ENCODE data around the gene SFXN5. TPM values are rescaled to one million over a fixed set of nuclear protein-coding genes. Genes with fewer than 3 reads are reported as not detected.

Gene SFXN5
- polyA plus RNA-seq, 3 donors: 5.9 to 28.6 (median 9.5) TPM

DNA sequence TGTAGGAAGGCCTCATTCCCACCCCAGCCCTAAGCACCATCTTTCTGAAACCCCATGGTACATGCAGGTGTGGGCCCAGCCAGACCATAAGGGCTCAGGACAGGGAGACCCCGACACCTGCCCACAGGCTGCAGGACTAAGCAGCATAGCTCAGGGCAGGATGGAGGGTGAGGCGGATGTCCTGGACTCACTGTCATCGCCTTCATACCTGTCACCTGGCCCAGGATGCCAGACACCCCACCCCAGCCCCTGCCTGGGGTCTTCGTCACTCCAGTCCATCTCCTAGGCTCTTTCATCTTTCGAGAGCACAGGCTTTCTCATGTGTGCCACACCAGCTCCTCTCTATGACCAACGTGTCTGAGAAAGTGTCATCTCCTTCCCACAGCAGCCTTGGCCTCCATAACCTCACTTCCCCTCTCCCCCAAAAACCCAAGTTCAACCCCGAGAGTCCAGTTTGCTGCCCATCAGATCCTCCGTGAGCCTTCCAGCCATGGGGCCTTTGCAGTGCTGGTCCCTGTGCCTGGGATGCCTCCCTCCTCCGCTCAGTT, 82.7 kb downstream of the SFXN5 start:
- intact Hi-C loops (cut with micrococcal nuclease): no loop called here
- no peak overlapping the region for H3K27ac ChIP-seq (ENCODE audit: low read depth in 1 of 2, low read length in 2 of 2)
- no peak for TF ChIP-seq CTCF (IDR thresholded peaks at IDR 0.05)
- H2AFZ ChIP-seq (ENCODE audit: insufficient read depth, low read depth, low read length, poor library complexity, severe bottlenecking): no peak overlapping the region
- no peak for DNase-seq
- H3K27me3 Mint-ChIP-seq (ENCODE audit: low read depth in 3 of 3): no peaks in the 10 kb centered on the region
- H3K9me3 ChIP-seq (replicated peaks in 1 of 2; ENCODE audit: control insufficient read depth in 1 of 2, insufficient read depth in 1 of 2, low read length in 2 of 2): no peaks in the 10 kb centered on the region
- H3K4me3 Mint-ChIP-seq: no peak overlapping the region
- H3K36me3 ChIP-seq (replicated peaks in 1 of 2; ENCODE audit: control insufficient read depth in 1 of 2, insufficient read depth in 2 of 2, low read length in 2 of 2): peaks cover 51 to 88% of the 10 kb centered on the region in 2 donors
- H4K20me1 ChIP-seq (ENCODE audit: insufficient read depth, low read length): no peaks in the 10 kb centered on the region
- 97% methylated on average over 7 of the region's 9 CpGs for WGBS (ENCODE audit: insufficient coverage)
- H3K4me1 ChIP-seq (ENCODE audit: control insufficient read depth in 1 of 2, insufficient read depth in 2 of 2, low read length in 2 of 2): peaks cover 3 to 4% of the 10 kb centered on the region in 2 donors
- no peaks in the 10 kb centered on the region for H3K79me2 ChIP-seq (ENCODE audit: insufficient read depth, low read length)
- H3K27me3 ChIP-seq (ENCODE audit: control insufficient read depth in 2 of 2, insufficient read depth in 2 of 2, low read length in 2 of 2): no peaks in the 10 kb centered on the region
- H3K9ac ChIP-seq (ENCODE audit: insufficient read depth, low read length, poor library complexity, severe bottlenecking): no peak overlapping the region
- H3K4me3 ChIP-seq (replicated peaks in 1 of 3; ENCODE audit: low read depth in 2 of 3, low read length in 3 of 3): no peak overlapping the region
- no peak overlapping the region for H3K27ac Mint-ChIP-seq
- peaks cover 58 to 83% of the 10 kb centered on the region in 2 donors for H3K36me3 Mint-ChIP-seq
- no peak overlapping the region for H3K4me2 ChIP-seq (replicated peaks; ENCODE audit: extremely low read depth, low read length, poor library complexity, severe bottlenecking)
- H3K4me1 Mint-ChIP-seq: peaks cover 3% of the 10 kb centered on the region
- H3K9me3 Mint-ChIP-seq: no peaks in the 10 kb centered on the region

DNA sequence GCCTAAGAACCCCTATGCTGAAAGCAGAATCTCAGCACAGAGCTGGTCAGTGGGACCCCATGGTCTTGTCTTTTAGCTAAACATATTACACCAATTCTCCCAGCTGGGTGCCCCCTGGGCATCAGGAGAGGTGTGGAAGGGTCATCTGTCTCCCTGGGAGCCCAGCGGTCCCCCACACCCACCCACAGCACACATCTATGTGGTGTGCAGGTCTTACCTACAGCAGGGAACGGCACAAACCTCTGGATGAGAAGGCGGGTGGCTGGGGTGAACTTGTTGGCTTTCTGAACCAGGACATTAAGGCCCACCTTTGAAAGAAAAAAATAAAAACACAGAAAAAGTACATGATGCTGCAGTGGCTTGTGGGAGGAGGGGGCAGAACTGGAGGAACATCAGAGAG, 83.5 kb downstream of the SFXN5 start:
- Histone ChIP-seq H4K20me1 (ENCODE audit: insufficient read depth, low read length) (no peaks in the 10 kb centered on the region), H3K36me3 (replicated peaks in 1 of 2; ENCODE audit: control insufficient read depth in 1 of 2, insufficient read depth in 2 of 2, low read length in 2 of 2) (peaks cover 57 to 95% of the 10 kb centered on the region in 2 donors), H3K27ac (ENCODE audit: low read depth in 1 of 2, low read length in 2 of 2) (no peak overlapping the region), H3K9me3 (replicated peaks in 1 of 2; ENCODE audit: control insufficient read depth in 1 of 2, insufficient read depth in 1 of 2, low read length in 2 of 2) (no peaks in the 10 kb centered on the region), H3K4me3 (replicated peaks in 1 of 3; ENCODE audit: low read depth in 2 of 3, low read length in 3 of 3) (no peak overlapping the region), H2AFZ (ENCODE audit: insufficient read depth, low read depth, low read length, poor library complexity, severe bottlenecking) (no peak overlapping the region), H3K4me2 (replicated peaks; ENCODE audit: extremely low read depth, low read length, poor library complexity, severe bottlenecking) (no peak overlapping the region), H3K27me3 (ENCODE audit: control insufficient read depth in 2 of 2, insufficient read depth in 2 of 2, low read length in 2 of 2) (no peaks in the 10 kb centered on the region), H3K9ac (ENCODE audit: insufficient read depth, low read length, poor library complexity, severe bottlenecking) (no peak overlapping the region), H3K4me1 (ENCODE audit: control insufficient read depth in 1 of 2, insufficient read depth in 2 of 2, low read length in 2 of 2) (peaks cover 0 to 2% of the 10 kb centered on the region in 2 donors), H3K79me2 (ENCODE audit: insufficient read depth, low read length) (no peaks in the 10 kb centered on the region)
- H3K36me3 Mint-ChIP-seq: peaks cover 65 to 90% of the 10 kb centered on the region in 2 donors
- peaks cover 3% of the 10 kb centered on the region for H3K4me1 Mint-ChIP-seq
- H3K9me3 Mint-ChIP-seq: no peaks in the 10 kb centered on the region
- no peak for DNase-seq
- H3K4me3 Mint-ChIP-seq: no peak overlapping the region
- H3K27me3 Mint-ChIP-seq (ENCODE audit: low read depth in 3 of 3): no peaks in the 10 kb centered on the region
- no peak for TF ChIP-seq CTCF (IDR thresholded peaks at IDR 0.05)
- no peak overlapping the region for H3K27ac Mint-ChIP-seq
- intact Hi-C loops (cut with micrococcal nuclease): no loop called here
- WGBS (ENCODE audit: insufficient coverage): no CpG with 5 or more reads among the region's 3 CpGs
